Hepatocyte (in vitro differentiated cells): Measurements from ENCODE around the gene CEL. TPM values are rescaled to one million over a fixed set of nuclear protein-coding genes. Genes with fewer than 3 reads are reported as not detected.
A peak's percentile ranks its signal among the peaks of the same experiment; 100 is the strongest.

ENCODE experiments used
- DNase-seq: peaks from one replicate; pipeline ENCODE4 v3.0.0-alpha.2; 2016; ENCODE audit warnings: low spot score
- H2AFZ ChIP-seq: fragments of 200-600 bp; sonication (generic); 2 replicates; pipeline ENCODE4 v1.6.0; 2016; ENCODE audit warnings: antibody characterized with exemption, mild to moderate bottlenecking
- H3K27ac ChIP-seq: fragments of 200-600 bp; sonication (generic); 2 replicates; pipeline ENCODE4 v1.5.1; 2016; ENCODE audit warnings: mild to moderate bottlenecking
- H3K27me3 ChIP-seq: fragments of 200-600 bp; sonication (generic); 2 replicates; pipeline ENCODE4 v1.6.1; 2016
- H3K36me3 ChIP-seq: fragments of 200-600 bp; sonication (generic); replicated peaks from 2 replicates; pipeline ENCODE4 v1.5.1; 2016; ENCODE audit warnings: low read depth; ENCODE audit not compliant: insufficient read depth
- H3K4me1 ChIP-seq: fragments of 200-600 bp; sonication (generic); 2 replicates; pipeline ENCODE4 v1.5.1; 2016; ENCODE audit warnings: mild to moderate bottlenecking, moderate library complexity; ENCODE audit not compliant: insufficient read depth
- H3K4me2 ChIP-seq: fragments of 200-600 bp; sonication (generic); 2 replicates; pipeline ENCODE4 v1.6.0; 2016
- H3K4me3 ChIP-seq: fragments of 200-600 bp; sonication (generic); 2 replicates; pipeline ENCODE4 v1.5.1; 2016; ENCODE audit warnings: mild to moderate bottlenecking
- H3K79me2 ChIP-seq: fragments of 200-600 bp; sonication (generic); 2 replicates; pipeline ENCODE4 v1.6.0; 2017; ENCODE audit warnings: mild to moderate bottlenecking
- H3K9me2 ChIP-seq: fragments of 200-600 bp; sonication (generic); replicated peaks from 2 replicates; pipeline ENCODE4 v1.6.0; 2017; ENCODE audit warnings: mild to moderate bottlenecking; ENCODE audit not compliant: insufficient read depth
- H3K9me3 ChIP-seq: fragments of 200-600 bp; sonication (generic); 2 replicates; pipeline ENCODE4 v1.5.1; 2016; ENCODE audit warnings: low read depth, mild to moderate bottlenecking
- H4K20me1 ChIP-seq: fragments of 200-600 bp; sonication (generic); 2 replicates; pipeline ENCODE4 v1.6.0; 2016; ENCODE audit warnings: mild to moderate bottlenecking; ENCODE audit not compliant: insufficient read depth, poor library complexity, severe bottlenecking
- EZH2 ChIP-seq: fragments of 200-600 bp; sonication (generic); IDR thresholded peaks from 2 replicates; pipeline ENCODE4 v1.6.1; 2016; ENCODE audit warnings: antibody characterized with exemption, mild to moderate bottlenecking, borderline replicate concordance
- EZH2phosphoT487 ChIP-seq: fragments of 200-600 bp; sonication (generic); IDR thresholded peaks from one replicate; pipeline ENCODE4 v1.6.1; 2018; ENCODE audit warnings: antibody characterized with exemption, mild to moderate bottlenecking, low read depth, moderate library complexity; ENCODE audit not compliant: unreplicated experiment, severe bottlenecking
- WGBS: methylation state at CpG from one replicate; pipeline ENCODE4 v1.1.6; 2016; ENCODE audit warnings: low lambda C conversion rate; ENCODE audit errors: missing lambda C conversion rate; 5-methylcytosine and 5-hydroxymethylcytosine counted together
- polyA plus RNA-seq: library from polyadenylated mRNA; unstranded; fragments of >200 nt; fragmentation: Nextera tagmentation; extraction: Ambion mirVana; gene quantifications from 2 replicates; pipeline ENCODE4 v1.2.1, GENCODE V29; 2016
- total RNA-seq: library from RNA; depleted of rRNA; stranded (reverse); fragments of >200 nt; gene quantifications from 2 replicates; pipeline ENCODE4 v1.2.3, GENCODE V29; 2014
- TF ChIP-seq, protein P1 (sequence below): fragments of 200-600 bp; sonication (generic); IDR thresholded peaks from 2 replicates; pipeline ENCODE4 v1.5.1; 2016; ENCODE audit warnings: antibody characterized with exemption, mild to moderate bottlenecking; ENCODE audit not compliant: poor library complexity

CEL gene
- total and polyA plus RNA-seq, 2 experiments from 2014 or later = 4.4 to 5.9 TPM

DNA sequence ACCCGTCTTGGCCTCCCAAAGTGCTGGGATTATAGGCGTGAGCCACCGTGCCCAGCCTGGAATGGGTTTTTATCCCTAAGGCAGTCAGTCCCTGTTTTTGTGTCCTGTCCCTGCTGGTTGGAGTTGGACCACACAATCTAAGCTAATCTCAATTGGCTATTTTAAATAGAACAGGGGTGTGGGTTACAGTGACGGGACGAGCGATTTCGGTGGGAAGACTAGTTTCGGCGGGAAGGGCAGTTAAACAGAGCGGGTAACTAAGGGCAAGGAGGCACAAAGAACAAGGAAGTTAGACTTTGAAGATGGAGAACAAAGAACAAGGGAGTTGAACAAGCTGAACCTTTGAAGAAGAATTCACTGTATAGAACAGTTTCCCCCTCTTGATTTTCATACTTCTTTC, 29.6 kb upstream of the CEL start:
- peaks cover 14% of the 10 kb centered on the region for H4K20me1 ChIP-seq
- no peak for DNase-seq
- TF ChIP-seq EZH2phosphoT487 = no peak
- TF ChIP-seq, protein P1, sequence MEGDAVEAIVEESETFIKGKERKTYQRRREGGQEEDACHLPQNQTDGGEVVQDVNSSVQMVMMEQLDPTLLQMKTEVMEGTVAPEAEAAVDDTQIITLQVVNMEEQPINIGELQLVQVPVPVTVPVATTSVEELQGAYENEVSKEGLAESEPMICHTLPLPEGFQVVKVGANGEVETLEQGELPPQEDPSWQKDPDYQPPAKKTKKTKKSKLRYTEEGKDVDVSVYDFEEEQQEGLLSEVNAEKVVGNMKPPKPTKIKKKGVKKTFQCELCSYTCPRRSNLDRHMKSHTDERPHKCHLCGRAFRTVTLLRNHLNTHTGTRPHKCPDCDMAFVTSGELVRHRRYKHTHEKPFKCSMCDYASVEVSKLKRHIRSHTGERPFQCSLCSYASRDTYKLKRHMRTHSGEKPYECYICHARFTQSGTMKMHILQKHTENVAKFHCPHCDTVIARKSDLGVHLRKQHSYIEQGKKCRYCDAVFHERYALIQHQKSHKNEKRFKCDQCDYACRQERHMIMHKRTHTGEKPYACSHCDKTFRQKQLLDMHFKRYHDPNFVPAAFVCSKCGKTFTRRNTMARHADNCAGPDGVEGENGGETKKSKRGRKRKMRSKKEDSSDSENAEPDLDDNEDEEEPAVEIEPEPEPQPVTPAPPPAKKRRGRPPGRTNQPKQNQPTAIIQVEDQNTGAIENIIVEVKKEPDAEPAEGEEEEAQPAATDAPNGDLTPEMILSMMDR = no peak
- no peak for TF ChIP-seq EZH2
- H3K27ac ChIP-seq = no peak overlapping the region
- H3K36me3 ChIP-seq = no peaks in the 10 kb centered on the region
- 88% methylated on average over 10 of the region's 10 CpGs for WGBS
- H3K4me1 ChIP-seq = peaks cover 19% of the 10 kb centered on the region
- peaks cover 68% of the 10 kb centered on the region for H3K79me2 ChIP-seq
- no peaks in the 10 kb centered on the region for H3K27me3 ChIP-seq
- H3K9me3 ChIP-seq = no peaks in the 10 kb centered on the region
- no peaks in the 10 kb centered on the region for H3K9me2 ChIP-seq
- peak overlapping the region; percentile 94 for H3K4me2 ChIP-seq
- H3K4me3 ChIP-seq = peak overlapping the region; percentile 89
- no peak overlapping the region for H2AFZ ChIP-seq

DNA sequence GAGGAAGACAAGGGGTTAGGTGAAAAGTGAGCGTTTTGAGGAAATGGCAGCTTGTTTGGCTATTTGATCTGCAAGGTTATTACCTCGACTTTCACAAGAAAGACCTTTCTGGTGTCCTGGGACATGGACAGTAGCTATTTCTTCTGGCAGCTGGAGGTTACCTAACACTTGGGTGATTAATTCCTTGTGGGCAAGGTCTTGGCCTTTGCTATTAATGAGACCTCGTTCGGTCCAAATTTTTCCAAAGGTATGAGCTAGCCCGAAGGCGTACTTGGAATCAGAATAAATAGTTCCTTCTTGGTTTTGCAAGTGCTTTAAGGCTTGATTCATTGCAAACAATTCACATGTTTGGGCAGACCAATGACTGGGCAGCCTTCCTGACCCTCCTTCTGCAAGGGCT, 26.1 kb upstream of the CEL start:
- Histone ChIP-seq H2AFZ (no peak overlapping the region), H3K36me3 (no peaks in the 10 kb centered on the region), H4K20me1 (peaks cover 16% of the 10 kb centered on the region), H3K4me3 (no peak overlapping the region), H3K79me2 (peaks cover 93% of the 10 kb centered on the region), H3K9me3 (no peaks in the 10 kb centered on the region), H3K27me3 (no peaks in the 10 kb centered on the region), H3K27ac (no peak overlapping the region), H3K4me2 (no peak overlapping the region), H3K4me1 (peaks cover 13% of the 10 kb centered on the region), H3K9me2 (no peaks in the 10 kb centered on the region)
- TF ChIP-seq, protein P1 = no peak
- TF ChIP-seq EZH2phosphoT487 (no peak), EZH2 (no peak)
- no peak for DNase-seq
- WGBS = 88% methylated on average over 6 of the region's 6 CpGs

DNA sequence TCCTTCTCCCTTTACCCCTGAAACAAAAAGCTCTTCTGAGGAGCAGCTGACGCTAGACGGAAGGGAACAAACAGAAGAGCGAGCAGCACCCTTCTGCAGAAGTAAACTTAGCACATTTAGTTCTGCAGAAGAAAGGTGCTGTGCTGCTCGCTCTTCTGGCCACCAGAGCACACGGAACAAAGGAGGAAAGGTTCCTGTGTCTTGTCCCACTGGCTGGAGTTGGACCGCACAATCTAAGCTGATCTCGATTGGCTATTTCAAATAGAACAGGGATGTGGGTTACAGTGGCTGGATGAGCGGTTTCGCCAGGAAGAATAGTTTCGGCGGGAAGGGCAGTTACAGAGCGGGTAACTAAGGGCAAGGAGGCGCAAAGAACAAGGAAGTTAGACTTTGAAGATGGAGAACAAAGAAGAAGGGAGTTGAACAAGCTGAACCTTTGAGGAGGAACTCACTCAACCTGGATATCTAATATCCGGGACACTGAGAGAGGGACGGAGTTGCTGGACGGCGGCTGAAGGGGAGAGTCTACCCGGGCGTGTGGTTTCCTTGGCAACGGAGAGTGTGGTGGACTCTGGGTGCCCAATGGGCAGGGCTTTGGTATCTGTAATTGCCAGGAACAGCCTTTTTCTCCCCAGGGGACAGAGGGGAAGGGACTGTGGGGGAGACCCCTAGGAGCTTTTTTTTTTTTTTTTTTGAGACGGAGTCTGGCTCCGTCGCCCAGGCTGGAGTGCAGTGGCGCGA, 23.8 kb upstream of the CEL start:
- Histone ChIP-seq H3K79me2 (peaks cover 89% of the 10 kb centered on the region), H3K36me3 (no peaks in the 10 kb centered on the region), H3K9me3 (no peaks in the 10 kb centered on the region), H4K20me1 (peaks cover 23% of the 10 kb centered on the region), H3K4me1 (no peaks in the 10 kb centered on the region), H3K9me2 (no peaks in the 10 kb centered on the region), H3K27me3 (no peaks in the 10 kb centered on the region), H3K27ac (no peak overlapping the region), H2AFZ (no peak overlapping the region), H3K4me2 (no peak overlapping the region), H3K4me3 (no peak overlapping the region)
- TF ChIP-seq, protein P1 = no peak
- no peak for TF ChIP-seq EZH2
- no peak for TF ChIP-seq EZH2phosphoT487
- no peak for DNase-seq
- 97% methylated on average over 25 of the region's 25 CpGs for WGBS
